ENCODE data around the gene DNAH8. TPM values are rescaled to one million over a fixed set of nuclear protein-coding genes. Genes with fewer than 3 reads are reported as not detected.

The DNAH8 gene
- total RNA-seq, 1 experiment from 2014 or later = not detected

GRCh38 chr6:38831865-38832264, 116.8 kb downstream of the DNAH8 start:
- Histone ChIP-seq H3K36me3 (ENCODE audit: low read depth) (no peaks in the 10 kb centered on the region), H4K20me1 (ENCODE audit: insufficient read depth) (no peaks in the 10 kb centered on the region), H3F3A (ENCODE audit: insufficient read depth, low read depth) (no peaks in the 10 kb centered on the region), H3K27ac (no peak overlapping the region), H3K4me3 (no peak overlapping the region), H3K9me3 (ENCODE audit: insufficient read depth, low read depth) (0 out of 2 replicates have a peak, but pooled peaks cover 3% of the 10 kb centered on the region), H3K4me1 (replicated peaks; ENCODE audit: insufficient read depth) (no peaks in the 10 kb centered on the region), H3K9me2 (ENCODE audit: insufficient read depth) (no peaks in the 10 kb centered on the region), H2AFZ (no peak overlapping the region), H3K4me2 (no peak overlapping the region), H3K27me3 (ENCODE audit: insufficient read depth, low read depth) (no peaks in the 10 kb centered on the region), H3K79me2 (ENCODE audit: low read depth) (no peaks in the 10 kb centered on the region)
- ChIA-PET POLR2A (ENCODE audit: unreplicated experiment) (no interaction called here), CTCF (no interaction called here)
- intact Hi-C loops (cut with micrococcal nuclease; ENCODE audit: unreplicated experiment) = no loop called here
- DNase-seq = no peak
- TF ChIP-seq, protein P1, sequence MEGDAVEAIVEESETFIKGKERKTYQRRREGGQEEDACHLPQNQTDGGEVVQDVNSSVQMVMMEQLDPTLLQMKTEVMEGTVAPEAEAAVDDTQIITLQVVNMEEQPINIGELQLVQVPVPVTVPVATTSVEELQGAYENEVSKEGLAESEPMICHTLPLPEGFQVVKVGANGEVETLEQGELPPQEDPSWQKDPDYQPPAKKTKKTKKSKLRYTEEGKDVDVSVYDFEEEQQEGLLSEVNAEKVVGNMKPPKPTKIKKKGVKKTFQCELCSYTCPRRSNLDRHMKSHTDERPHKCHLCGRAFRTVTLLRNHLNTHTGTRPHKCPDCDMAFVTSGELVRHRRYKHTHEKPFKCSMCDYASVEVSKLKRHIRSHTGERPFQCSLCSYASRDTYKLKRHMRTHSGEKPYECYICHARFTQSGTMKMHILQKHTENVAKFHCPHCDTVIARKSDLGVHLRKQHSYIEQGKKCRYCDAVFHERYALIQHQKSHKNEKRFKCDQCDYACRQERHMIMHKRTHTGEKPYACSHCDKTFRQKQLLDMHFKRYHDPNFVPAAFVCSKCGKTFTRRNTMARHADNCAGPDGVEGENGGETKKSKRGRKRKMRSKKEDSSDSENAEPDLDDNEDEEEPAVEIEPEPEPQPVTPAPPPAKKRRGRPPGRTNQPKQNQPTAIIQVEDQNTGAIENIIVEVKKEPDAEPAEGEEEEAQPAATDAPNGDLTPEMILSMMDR (conservative IDR thresholded peaks at IDR 0.05) = no peak
- TF ChIP-seq EZH2 (IDR thresholded peaks at IDR 0.05; ENCODE audit: low read depth) = no peak
- no TSS peak for BruUV-seq (replicated peaks)

- no TSS peak for BruUV-seq (replicated peaks)
- Histone ChIP-seq H3K9me2 (ENCODE audit: insufficient read depth) (no peaks in the 10 kb centered on the region; the same call in 1 of the 2 replicates), H3K4me1 (replicated peaks; ENCODE audit: insufficient read depth) (no peaks in the 10 kb centered on the region), H3K4me3 (no peak overlapping the region), H3K9me3 (ENCODE audit: insufficient read depth, low read depth) (0 out of 2 replicates have a peak, but pooled peaks cover 3% of the 10 kb centered on the region), H3K79me2 (ENCODE audit: low read depth) (no peaks in the 10 kb centered on the region), H3K36me3 (ENCODE audit: low read depth) (no peaks in the 10 kb centered on the region), H2AFZ (no peak overlapping the region), H3F3A (ENCODE audit: insufficient read depth, low read depth) (no peaks in the 10 kb centered on the region), H3K27ac (no peak overlapping the region), H3K27me3 (ENCODE audit: insufficient read depth, low read depth) (no peaks in the 10 kb centered on the region), H3K4me2 (no peak overlapping the region), H4K20me1 (ENCODE audit: insufficient read depth) (no peaks in the 10 kb centered on the region)
- POLR2A ChIA-PET (ENCODE audit: unreplicated experiment) = no interaction called here
- CTCF ChIA-PET = no interaction called here
- no peak for DNase-seq
- no peak for TF ChIP-seq EZH2 (IDR thresholded peaks at IDR 0.05; ENCODE audit: low read depth)
- TF ChIP-seq, protein P1 (conservative IDR thresholded peaks at IDR 0.05) = no peak
- intact Hi-C loops (cut with micrococcal nuclease; ENCODE audit: unreplicated experiment) = no loop called here
Measured at GRCh38 chr6:38833320-38833719, 118.2 kb downstream of the DNAH8 start.

GRCh38 chr6:38836585-38836984, 121.5 kb downstream of the DNAH8 start:
- Histone ChIP-seq H4K20me1 (ENCODE audit: insufficient read depth) (no peaks in the 10 kb centered on the region), H3K36me3 (ENCODE audit: low read depth) (no peaks in the 10 kb centered on the region), H3K4me1 (replicated peaks; ENCODE audit: insufficient read depth) (no peaks in the 10 kb centered on the region), H3K9me3 (ENCODE audit: insufficient read depth, low read depth) (0 out of 2 replicates have a peak, but pooled peaks cover 3% of the 10 kb centered on the region), H3K4me3 (no peak overlapping the region), H3K79me2 (ENCODE audit: low read depth) (no peaks in the 10 kb centered on the region), H3K4me2 (no peak overlapping the region), H3K27ac (no peak overlapping the region), H2AFZ (no peak overlapping the region), H3F3A (ENCODE audit: insufficient read depth, low read depth) (no peaks in the 10 kb centered on the region), H3K27me3 (ENCODE audit: insufficient read depth, low read depth) (no peaks in the 10 kb centered on the region), H3K9me2 (ENCODE audit: insufficient read depth) (no peaks in the 10 kb centered on the region; the same call in 1 of the 2 replicates)
- CTCF ChIA-PET = no interaction called here
- no peak for DNase-seq
- no TSS peak for BruUV-seq (replicated peaks)
- intact Hi-C loops (cut with micrococcal nuclease; ENCODE audit: unreplicated experiment) = no loop called here
- POLR2A ChIA-PET (ENCODE audit: unreplicated experiment) = no interaction called here
- no peak for TF ChIP-seq EZH2 (IDR thresholded peaks at IDR 0.05; ENCODE audit: low read depth)
- TF ChIP-seq, protein P1 (conservative IDR thresholded peaks at IDR 0.05) = no peak

All from PC-9 (cell line).